Gastrocnemius medialis (tissue), 4 donors: Measurements from ENCODE around the gene ZNF674. TPM values are rescaled to one million over a fixed set of nuclear protein-coding genes. Genes with fewer than 3 reads are reported as not detected.

Experiments used
- ATAC-seq, 2 donors: fragments of 150-250 bp; one replicate each; pipeline ENCODE4 v1.9.1; 2016
- DNase-seq, 2 donors: peaks; one replicate each; pipeline ENCODE4 v3.0.0-alpha.2; 2019
- H3K27ac ChIP-seq, 4 donors: fragments of 200-600 bp; sonication (generic); 1 replicate in 1 of 4; 2 replicates in 3 of 4; pipeline ENCODE4 v1.5.1; 2016 to 2018; ENCODE audit warnings: mild to moderate bottlenecking in 2 of 4, moderate library complexity in 1 of 4
- H3K27me3 ChIP-seq, 3 donors: fragments of 200-600 bp; sonication (generic) in 2 of 3; 1 replicate in 1 of 3; 2 replicates in 2 of 3; pipeline versions ENCODE4 v1.5.1 to v1.6.0; 2016 to 2019; ENCODE audit warnings: mild to moderate bottlenecking in 1 of 3, moderate library complexity in 1 of 3
- H3K36me3 ChIP-seq, 2 donors: fragments of 200-600 bp; sonication (generic) in 1 of 2; one replicate each; pipeline ENCODE4 v1.5.1; 2017 to 2018
- H3K4me1 ChIP-seq, 2 donors: fragments of 200-600 bp; sonication (generic) in 1 of 2; one replicate each; pipeline ENCODE4 v1.5.1; 2016 to 2017; ENCODE audit warnings: mild to moderate bottlenecking in 2 of 2
- H3K4me3 ChIP-seq, 4 donors: fragments of 200-600 bp; sonication (generic) in 3 of 4; 1 replicate in 1 of 4; 2 replicates in 3 of 4; pipeline ENCODE4 v1.5.1; 2016 to 2019; ENCODE audit warnings: mild to moderate bottlenecking in 2 of 4
- H3K9me3 ChIP-seq, 3 donors: fragments of 200-600 bp; sonication (generic) in 2 of 3; 1 replicate in 1 of 3; 2 replicates in 2 of 3; pipeline ENCODE4 v1.5.1; 2016 to 2019
- POLR2A ChIP-seq, 2 donors: fragments of 450-650 bp; IDR thresholded peaks; one replicate each; pipeline ENCODE4 v1.6.1; 2017; ENCODE audit warnings: antibody characterized with exemption in 2 of 2, mild to moderate bottlenecking in 2 of 2, moderate library complexity in 2 of 2
- in situ Hi-C, 4 donors: fragments of 200-750 bp; cut with MboI; loops; one replicate each; pipeline versions ENCODE4 v1.15.0 to v1.8.0; 2017; ENCODE audit warnings: low sequenced_read_pairs in 4 of 4
- intact Hi-C: fragments of 100-400 bp; cut with DNase I; formaldehyde crosslinking; loops from one replicate; pipeline ENCODE4 v1.15.1; 2023; ENCODE audit warnings: low total_unique reads
- total RNA-seq, 4 donors: library from RNA; depleted of rRNA; stranded (reverse); fragments of >200 nt; gene quantifications; one replicate each; pipeline versions ENCODE4 v1.1.0 to v1.2.3, GENCODE V29; 2016
- TF ChIP-seq, protein P1 (sequence below), 5 experiments: fragments of 450-650 bp in 3 of 5; fragments of 200-600 bp in 2 of 5; sonication (generic) in 2 of 5; IDR thresholded peaks in 4 of 5; conservative IDR thresholded peaks in 1 of 5; 1 replicate in 4 of 5; 2 replicates in 1 of 5; pipeline ENCODE4 v1.5.1; 2016 to 2019; ENCODE audit warnings: antibody characterized with exemption in 5 of 5, mild to moderate bottlenecking in 3 of 5, moderate library complexity in 3 of 5

The ZNF674 gene
- total RNA-seq, 4 donors from 2014 or later: 1.4 to 2.6 (median 2.1) TPM

DNA sequence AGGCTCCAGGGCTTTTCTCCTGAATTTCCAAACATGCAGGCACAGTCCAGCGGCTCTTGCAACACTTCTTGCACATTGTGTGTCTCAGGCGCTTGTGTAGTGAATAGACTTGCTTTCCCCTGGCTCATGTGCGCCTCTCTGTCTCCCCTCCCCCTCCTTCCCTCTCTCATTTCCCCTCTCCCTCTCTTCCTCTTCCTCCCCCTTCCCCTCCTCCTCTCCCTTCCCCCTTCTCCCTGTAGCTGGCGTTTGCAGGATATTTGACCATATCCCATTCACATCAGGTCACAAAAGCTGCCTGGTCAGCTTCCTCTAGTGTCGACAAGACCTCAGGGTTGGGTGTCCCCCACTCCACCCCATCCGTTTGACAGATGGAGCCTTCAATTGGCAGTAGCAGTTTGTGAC is 30.8 kb upstream of the ZNF674 start:
- H3K27me3 ChIP-seq: peaks cover 0 to 11% (median 6%) of the 10 kb centered on the region in 3 donors
- in situ Hi-C loops: no loop called here
- H3K4me3 ChIP-seq: peak overlapping the region; percentile 52 to 60 (median 58)

DNA sequence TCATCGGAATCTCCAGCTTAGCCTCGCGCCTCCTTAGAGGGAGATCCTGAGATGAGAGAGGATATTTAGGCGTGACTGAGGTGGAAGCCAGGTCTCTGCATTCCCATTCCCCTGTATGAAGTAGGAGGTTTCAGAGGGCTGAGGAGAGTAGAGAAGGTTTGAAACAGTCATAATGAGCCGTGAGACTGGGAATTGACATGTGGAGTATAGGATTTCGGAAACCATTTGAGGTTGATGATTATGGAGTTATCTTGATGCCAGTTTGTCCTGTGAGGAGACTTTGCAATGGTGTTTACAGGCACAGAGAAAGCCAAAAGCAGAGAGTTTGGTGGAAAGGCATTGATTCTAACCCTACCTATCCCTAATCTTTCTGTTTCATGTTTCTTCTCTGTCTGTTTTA is 30.4 kb upstream of the ZNF674 start:
- TF ChIP-seq, protein P1, sequence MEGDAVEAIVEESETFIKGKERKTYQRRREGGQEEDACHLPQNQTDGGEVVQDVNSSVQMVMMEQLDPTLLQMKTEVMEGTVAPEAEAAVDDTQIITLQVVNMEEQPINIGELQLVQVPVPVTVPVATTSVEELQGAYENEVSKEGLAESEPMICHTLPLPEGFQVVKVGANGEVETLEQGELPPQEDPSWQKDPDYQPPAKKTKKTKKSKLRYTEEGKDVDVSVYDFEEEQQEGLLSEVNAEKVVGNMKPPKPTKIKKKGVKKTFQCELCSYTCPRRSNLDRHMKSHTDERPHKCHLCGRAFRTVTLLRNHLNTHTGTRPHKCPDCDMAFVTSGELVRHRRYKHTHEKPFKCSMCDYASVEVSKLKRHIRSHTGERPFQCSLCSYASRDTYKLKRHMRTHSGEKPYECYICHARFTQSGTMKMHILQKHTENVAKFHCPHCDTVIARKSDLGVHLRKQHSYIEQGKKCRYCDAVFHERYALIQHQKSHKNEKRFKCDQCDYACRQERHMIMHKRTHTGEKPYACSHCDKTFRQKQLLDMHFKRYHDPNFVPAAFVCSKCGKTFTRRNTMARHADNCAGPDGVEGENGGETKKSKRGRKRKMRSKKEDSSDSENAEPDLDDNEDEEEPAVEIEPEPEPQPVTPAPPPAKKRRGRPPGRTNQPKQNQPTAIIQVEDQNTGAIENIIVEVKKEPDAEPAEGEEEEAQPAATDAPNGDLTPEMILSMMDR (IDR thresholded peaks at IDR 0.05 in 4 of 5, conservative IDR thresholded peaks at IDR 0.05 in 1 of 5): no peak
- no peak for TF ChIP-seq POLR2A (IDR thresholded peaks at IDR 0.05)
- intact Hi-C loops (no loop called here), in situ Hi-C loops (no loop called here)
- no peaks in the 10 kb centered on the region for H3K9me3 ChIP-seq
- peaks cover 0 to 3% of the 10 kb centered on the region in 2 donors for H3K4me1 ChIP-seq
- DNase-seq (no peak), ATAC-seq (no peak)
- peaks cover 0 to 11% (median 6%) of the 10 kb centered on the region in 3 donors for H3K27me3 ChIP-seq
- H3K4me3 ChIP-seq: peak overlapping the region; percentile 52 to 60 (median 58)
- H3K27ac ChIP-seq: peak overlapping the region; percentile 38 to 62 (median 41)
- no peaks in the 10 kb centered on the region for H3K36me3 ChIP-seq

More for the DNA sequence above, 30.8 kb upstream of the ZNF674 start:
- no peak for TF ChIP-seq POLR2A (IDR thresholded peaks at IDR 0.05)
- TF ChIP-seq, protein P1 (IDR thresholded peaks at IDR 0.05 in 4 of 5, conservative IDR thresholded peaks at IDR 0.05 in 1 of 5): no peak
- Histone ChIP-seq H3K36me3 (no peaks in the 10 kb centered on the region), H3K4me1 (peaks cover 0 to 3% of the 10 kb centered on the region in 2 donors), H3K27ac (peak overlapping the region; percentile 17 to 62 (median 40)), H3K9me3 (no peaks in the 10 kb centered on the region)
- intact Hi-C loops: no loop called here
- DNase-seq (peak in 1 of 2 donors; percentile 40), ATAC-seq (peak in 1 of 2 donors; percentile 34)

DNA sequence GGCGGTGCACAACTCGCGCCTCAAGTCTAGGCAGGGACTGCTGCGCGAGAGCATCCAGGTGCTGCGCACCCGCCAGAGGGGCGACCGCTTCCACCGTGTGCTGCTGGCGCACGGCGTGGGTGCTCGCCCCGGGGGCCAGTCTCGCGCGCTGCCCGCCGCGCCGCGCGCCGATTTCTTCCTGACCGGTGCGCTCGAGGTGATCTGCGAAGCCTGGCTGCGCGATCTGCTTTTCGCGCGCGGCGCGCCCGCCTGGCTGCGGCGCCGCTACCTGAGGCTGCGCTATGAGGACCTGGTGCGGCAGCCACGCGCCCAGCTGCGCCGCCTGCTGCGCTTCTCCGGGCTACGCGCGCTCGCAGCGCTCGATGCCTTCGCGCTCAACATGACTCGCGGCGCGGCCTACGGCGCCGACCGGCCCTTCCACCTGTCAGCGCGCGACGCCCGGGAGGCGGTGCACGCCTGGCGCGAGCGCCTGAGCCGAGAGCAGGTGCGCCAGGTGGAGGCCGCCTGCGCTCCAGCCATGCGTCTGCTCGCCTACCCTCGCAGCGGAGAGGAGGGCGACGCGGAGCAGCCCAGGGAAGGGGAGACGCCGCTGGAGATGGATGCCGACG is 29.7 kb upstream of the ZNF674 start:
- no peak for ATAC-seq
- no peak for TF ChIP-seq POLR2A (IDR thresholded peaks at IDR 0.05)
- TF ChIP-seq, protein P1 (IDR thresholded peaks at IDR 0.05 in 4 of 5, conservative IDR thresholded peaks at IDR 0.05 in 1 of 5): no peak
- intact Hi-C loops: loop anchor here (5.0 kb wide), 2 partner anchors 67 to 112 kb away; no protein-coding TSS in a partner anchor
- Histone ChIP-seq H3K4me1 (peaks cover 0 to 3% of the 10 kb centered on the region in 2 donors), H3K9me3 (no peaks in the 10 kb centered on the region), H3K36me3 (no peaks in the 10 kb centered on the region), H3K4me3 (peak overlapping the region; percentile 52 to 60 (median 58)), H3K27ac (peak overlapping the region; percentile 38 to 62 (median 41)), H3K27me3 (peaks cover 0 to 11% (median 6%) of the 10 kb centered on the region in 3 donors)
- in situ Hi-C loops: no loop called here
- no peak for DNase-seq

DNA sequence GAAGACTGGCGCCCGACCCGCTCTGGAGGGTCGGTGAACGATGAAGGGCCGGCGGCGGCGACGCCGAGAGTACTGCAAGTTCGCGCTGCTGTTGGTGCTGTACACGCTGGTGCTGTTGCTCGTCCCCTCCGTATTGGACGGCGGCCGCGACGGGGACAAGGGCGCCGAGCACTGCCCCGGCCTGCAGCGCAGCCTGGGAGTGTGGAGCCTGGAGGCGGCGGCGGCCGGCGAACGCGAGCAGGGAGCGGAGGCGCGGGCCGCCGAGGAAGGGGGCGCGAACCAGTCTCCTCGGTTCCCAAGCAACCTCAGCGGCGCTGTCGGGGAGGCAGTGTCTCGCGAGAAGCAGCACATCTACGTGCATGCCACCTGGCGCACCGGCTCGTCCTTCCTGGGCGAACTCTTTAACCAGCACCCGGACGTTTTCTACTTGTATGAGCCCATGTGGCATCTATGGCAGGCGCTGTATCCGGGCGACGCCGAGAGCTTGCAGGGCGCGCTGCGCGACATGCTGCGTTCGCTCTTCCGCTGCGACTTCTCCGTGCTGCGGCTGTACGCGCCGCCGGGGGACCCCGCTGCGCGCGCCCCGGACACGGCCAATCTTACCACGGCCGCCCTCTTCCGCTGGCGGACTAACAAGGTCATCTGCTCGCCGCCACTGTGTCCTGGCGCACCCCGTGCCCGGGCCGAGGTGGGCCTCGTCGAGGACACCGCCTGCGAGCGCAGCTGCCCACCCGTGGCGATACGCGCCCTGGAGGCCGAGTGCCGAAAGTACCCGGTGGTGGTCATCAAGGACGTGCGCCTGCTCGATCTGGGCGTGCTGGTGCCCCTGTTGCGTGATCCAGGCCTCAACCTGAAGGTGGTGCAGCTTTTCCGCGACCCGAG is 28.9 kb upstream of the ZNF674 start:
- Histone ChIP-seq H3K27ac (peak overlapping the region; percentile 41 to 62 (median 51)), H3K9me3 (no peaks in the 10 kb centered on the region), H3K36me3 (no peaks in the 10 kb centered on the region), H3K27me3 (peaks cover 0 to 8% (median 6%) of the 10 kb centered on the region in 3 donors), H3K4me1 (peaks cover 0 to 3% of the 10 kb centered on the region in 2 donors), H3K4me3 (peak overlapping the region; percentile 52 to 60 (median 58))
- intact Hi-C loops: loop anchor here (5.0 kb wide), 2 partner anchors 68 to 113 kb away; no protein-coding TSS in a partner anchor
- ATAC-seq (peak; percentile 18 to 38), DNase-seq (no peak)
- TF ChIP-seq, protein P1 (IDR thresholded peaks at IDR 0.05 in 4 of 5, conservative IDR thresholded peaks at IDR 0.05 in 1 of 5): no peak
- TF ChIP-seq POLR2A (IDR thresholded peaks at IDR 0.05): no peak
- in situ Hi-C loops: no loop called here
